ENCODE data around the gene LSP1.
A peak's percentile ranks its signal among the peaks of the same experiment; 100 is the strongest.

Gene LSP1

GRCh38 chr11:1851468-1852180 is 1.3 kb upstream of the LSP1 start:
- no peak for DNase-seq (ENCODE audit: low spot score)
- ChIA-PET CTCF (interaction anchor here (0.7 to 1.6 kb wide), 4 partner anchors 31 to 199 kb away, joined by 3 to 8 read pairs (median 3); no protein-coding TSS in a partner anchor), POLR2A (ENCODE audit: low non-redundant PET) (no interaction called here)
- no peak for TF ChIP-seq CTCF (conservative IDR thresholded peaks at IDR 0.05; ENCODE audit: low read depth)
- H3K27ac ChIP-seq = no peak overlapping the region

- no peak for DNase-seq (ENCODE audit: low spot score)
- TF ChIP-seq CTCF (conservative IDR thresholded peaks at IDR 0.05; ENCODE audit: low read depth) = no peak
- ChIA-PET CTCF (interaction anchor here (1.1 kb wide), 1 partner anchor 30 kb away, joined by 3 read pairs; no protein-coding TSS in a partner anchor), POLR2A (ENCODE audit: low non-redundant PET) (no interaction called here)
- no peak overlapping the region for H3K27ac ChIP-seq
Measured at GRCh38 chr11:1852271-1852876, 510 bp upstream of the LSP1 start.

- no peak for DNase-seq (ENCODE audit: low spot score)
- ChIA-PET CTCF (interaction anchor here (0.6 kb wide), 1 partner anchor 17 kb away, joined by 4 read pairs; no protein-coding TSS in a partner anchor), POLR2A (ENCODE audit: low non-redundant PET) (no interaction called here)
- no peak for TF ChIP-seq CTCF (conservative IDR thresholded peaks at IDR 0.05; ENCODE audit: low read depth)
- peak overlapping the region; percentile 1; the same call in 1 of the 2 replicates for H3K27ac ChIP-seq
Measured at GRCh38 chr11:1853376-1854131, 670 bp downstream of the LSP1 start.

- TF ChIP-seq CTCF (conservative IDR thresholded peaks at IDR 0.05; ENCODE audit: low read depth) = no peak
- no peak for DNase-seq (ENCODE audit: low spot score)
- POLR2A ChIA-PET (ENCODE audit: low non-redundant PET) = no interaction called here
- CTCF ChIA-PET = no interaction called here
- H3K27ac ChIP-seq = peak overlapping the region; percentile 1; the same call in 1 of the 2 replicates
Measured at GRCh38 chr11:1854132-1854948, 1.5 kb downstream of the LSP1 start.

- no peak for TF ChIP-seq CTCF (conservative IDR thresholded peaks at IDR 0.05; ENCODE audit: low read depth)
- DNase-seq (ENCODE audit: low spot score) = no peak
- peak overlapping the region; percentile 19 for H3K27ac ChIP-seq
- POLR2A ChIA-PET (ENCODE audit: low non-redundant PET) = no interaction called here
- CTCF ChIA-PET = interaction anchor here (0.5 to 1.3 kb wide), 3 partner anchors 8 to 227 kb away, joined by 3 to 4 read pairs (median 3); no protein-coding TSS in a partner anchor
Measured at GRCh38 chr11:1854949-1855885, 2.3 kb downstream of the LSP1 start.

All from RWPE1 (cell line).